Testis (tissue), 2 donors: ENCODE data around the gene TRAT1.

Experiments used
- POLR2A ChIP-seq: fragments of 450-650 bp; IDR thresholded peaks from one replicate; pipeline ENCODE4 v1.6.1; 2017; ENCODE audit warnings: antibody characterized with exemption, mild to moderate bottlenecking, moderate library complexity
- TF ChIP-seq, protein P1 (sequence below), 3 experiments: fragments of 450-650 bp in 2 of 3; fragments of 200-600 bp in 1 of 3; sonication (generic) in 1 of 3; IDR thresholded peaks; one replicate each; pipeline ENCODE4 v1.5.1; 2016 to 2019; ENCODE audit warnings: antibody characterized with exemption in 3 of 3, mild to moderate bottlenecking in 2 of 3, moderate library complexity in 1 of 3

DNA sequence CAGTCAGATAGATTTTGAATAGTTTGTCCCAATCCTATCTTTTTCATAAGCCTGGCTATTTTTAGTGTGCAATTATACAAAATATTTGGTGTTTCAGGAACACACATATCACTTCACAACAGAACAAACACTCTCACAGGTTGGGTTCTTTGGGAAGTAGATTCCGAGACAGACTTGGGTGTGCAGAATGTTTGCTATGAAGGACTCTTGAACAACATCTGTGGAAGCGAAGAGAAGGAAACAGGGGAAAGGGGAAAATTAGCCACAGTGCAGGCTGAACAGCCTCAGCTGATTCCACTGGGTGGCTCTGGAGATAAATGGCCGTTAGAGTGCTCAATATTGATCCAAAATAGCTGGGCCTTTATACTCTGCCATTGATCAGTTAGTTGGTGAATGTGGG lies 69.2 kb downstream of the TRAT1 start:
- TF ChIP-seq, protein P1, sequence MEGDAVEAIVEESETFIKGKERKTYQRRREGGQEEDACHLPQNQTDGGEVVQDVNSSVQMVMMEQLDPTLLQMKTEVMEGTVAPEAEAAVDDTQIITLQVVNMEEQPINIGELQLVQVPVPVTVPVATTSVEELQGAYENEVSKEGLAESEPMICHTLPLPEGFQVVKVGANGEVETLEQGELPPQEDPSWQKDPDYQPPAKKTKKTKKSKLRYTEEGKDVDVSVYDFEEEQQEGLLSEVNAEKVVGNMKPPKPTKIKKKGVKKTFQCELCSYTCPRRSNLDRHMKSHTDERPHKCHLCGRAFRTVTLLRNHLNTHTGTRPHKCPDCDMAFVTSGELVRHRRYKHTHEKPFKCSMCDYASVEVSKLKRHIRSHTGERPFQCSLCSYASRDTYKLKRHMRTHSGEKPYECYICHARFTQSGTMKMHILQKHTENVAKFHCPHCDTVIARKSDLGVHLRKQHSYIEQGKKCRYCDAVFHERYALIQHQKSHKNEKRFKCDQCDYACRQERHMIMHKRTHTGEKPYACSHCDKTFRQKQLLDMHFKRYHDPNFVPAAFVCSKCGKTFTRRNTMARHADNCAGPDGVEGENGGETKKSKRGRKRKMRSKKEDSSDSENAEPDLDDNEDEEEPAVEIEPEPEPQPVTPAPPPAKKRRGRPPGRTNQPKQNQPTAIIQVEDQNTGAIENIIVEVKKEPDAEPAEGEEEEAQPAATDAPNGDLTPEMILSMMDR (IDR thresholded peaks at IDR 0.05), result no peak
- TF ChIP-seq POLR2A, result no peak
